Measurements from ENCODE around the gene PLXNB1.

Gene PLXNB1

GRCh38 chr3:48367201-48367600 is 62.7 kb downstream of the PLXNB1 start:
- DNase-seq (ENCODE audit: low spot score) = peak; percentile 49

DNA sequence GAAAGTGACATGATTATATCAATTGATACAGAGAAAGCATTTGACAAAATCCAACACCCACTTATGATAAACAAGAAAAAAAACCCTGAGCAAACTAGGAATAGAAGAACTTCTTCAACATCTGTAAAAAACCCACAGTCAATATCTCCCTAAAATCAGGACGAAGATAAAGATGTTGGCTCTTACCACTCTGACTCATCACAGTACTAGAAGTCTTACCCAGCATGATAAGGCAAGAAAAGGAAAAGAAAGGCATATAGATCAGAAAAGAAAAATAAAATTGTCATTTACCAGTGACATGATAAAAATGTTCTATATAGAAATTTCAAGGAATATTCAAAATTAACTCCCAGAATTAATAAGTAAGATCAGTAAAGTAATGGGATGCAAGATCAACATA is 65.0 kb downstream of the PLXNB1 start:
- DNase-seq (ENCODE audit: low spot score) = no peak

DNA sequence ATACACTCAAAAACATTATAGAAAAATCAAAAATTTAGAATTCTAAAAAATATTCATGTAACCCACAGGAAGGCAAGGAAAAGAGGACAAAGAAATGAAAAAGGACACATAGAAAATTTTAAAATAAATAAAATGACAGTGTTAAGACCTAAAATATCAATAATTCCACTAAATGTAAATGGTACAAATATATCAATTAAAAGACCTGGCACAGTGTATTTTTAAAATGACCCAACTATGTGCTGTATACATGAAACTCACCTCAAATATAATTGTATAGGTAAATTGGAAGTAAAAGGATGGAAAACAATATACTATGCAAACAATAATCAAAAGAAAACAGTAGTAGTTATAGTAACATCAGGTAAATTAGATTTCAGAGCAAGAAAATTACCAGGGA is 68.0 kb downstream of the PLXNB1 start:
- DNase-seq (ENCODE audit: low spot score) = no peak

GRCh38 chr3:48356419-48356818 is 73.5 kb downstream of the PLXNB1 start:
- DNase-seq (ENCODE audit: low spot score) = no peak

DNA sequence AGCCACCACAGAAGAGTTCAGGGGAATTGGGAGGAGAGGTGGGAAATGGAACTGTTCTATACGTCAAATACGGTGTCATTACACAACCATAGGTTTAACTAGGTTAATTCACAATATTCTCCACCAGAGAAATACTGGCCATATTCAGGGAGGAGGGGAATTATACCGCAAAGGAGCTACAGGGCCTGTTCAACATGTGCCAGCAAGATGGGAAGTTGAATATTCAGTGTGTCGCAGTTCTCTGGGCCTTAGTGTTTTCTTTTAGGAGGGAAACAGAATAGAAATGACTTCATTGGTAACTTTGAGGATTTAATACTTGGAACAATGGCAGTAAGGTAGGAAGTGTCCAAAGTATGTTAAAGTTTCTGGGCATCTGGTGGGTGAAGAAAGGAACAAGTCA is 75.9 kb downstream of the PLXNB1 start:
- no peak for DNase-seq (ENCODE audit: low spot score)
